Spinal cord (tissue), 10 donors: ENCODE results near the gene SP1. TPM values are rescaled to one million over a fixed set of nuclear protein-coding genes. Genes with fewer than 3 reads are reported as not detected.
A peak's percentile ranks its signal among the peaks of the same experiment; 100 is the strongest.

Experiments
- DNase-seq, 6 donors: peaks; one replicate each; pipeline versions ENCODE4 v3.0.0 to v3.0.0-alpha.2; 2013 to 2015; ENCODE audit warnings: low spot score in 6 of 6, low read depth in 4 of 6
- H3K27ac ChIP-seq: one replicate; pipeline ENCODE4 v1.5.1; 2013; ENCODE audit warnings: low read depth, low read length, control low read depth
- H3K27me3 ChIP-seq: one replicate; pipeline ENCODE4 v1.6.1; 2013; ENCODE audit warnings: low read length; ENCODE audit not compliant: control insufficient read depth, insufficient read depth
- H3K36me3 ChIP-seq: one replicate; pipeline ENCODE4 v1.6.1; 2013; ENCODE audit warnings: low read length; ENCODE audit not compliant: control insufficient read depth, insufficient read depth
- H3K4me1 ChIP-seq: one replicate; pipeline ENCODE4 v1.6.1; 2013; ENCODE audit warnings: low read length; ENCODE audit not compliant: control insufficient read depth, insufficient read depth
- H3K4me3 ChIP-seq: one replicate; pipeline ENCODE4 v1.5.1; 2013; ENCODE audit warnings: low read depth, low read length, control low read depth
- H3K9me3 ChIP-seq: one replicate; pipeline ENCODE4 v1.6.1; 2013; ENCODE audit warnings: low read length; ENCODE audit not compliant: control insufficient read depth, insufficient read depth
- WGBS: methylation state at CpG from one replicate; pipeline ENCODE4 v1.1.5; 2013; ENCODE audit warnings: missing lambda C conversion rate; ENCODE audit not compliant: insufficient coverage; 5-methylcytosine and 5-hydroxymethylcytosine counted together
- polyA plus RNA-seq, 2 donors: library from polyadenylated mRNA; unstranded; fragments of 120-200 nt; gene quantifications; one replicate each; pipeline ENCODE4 v1.2.1, GENCODE V29; 2013; ENCODE audit not compliant: insufficient read length in 2 of 2
- total RNA-seq, 2 donors: library from RNA; depleted of rRNA in 1 of 2; stranded (reverse); fragments of 120-200 nt in 1 of 2; fragments of >200 nt in 1 of 2; gene quantifications; one replicate each; pipeline versions ENCODE4 v1.2.3 to v1.2.4, GENCODE V29; 2013 to 2014
- donor health status: healthy.

SP1 gene
- total and polyA plus RNA-seq, 4 donors: 31.3 to 55.2 (median 35.3) TPM

DNA sequence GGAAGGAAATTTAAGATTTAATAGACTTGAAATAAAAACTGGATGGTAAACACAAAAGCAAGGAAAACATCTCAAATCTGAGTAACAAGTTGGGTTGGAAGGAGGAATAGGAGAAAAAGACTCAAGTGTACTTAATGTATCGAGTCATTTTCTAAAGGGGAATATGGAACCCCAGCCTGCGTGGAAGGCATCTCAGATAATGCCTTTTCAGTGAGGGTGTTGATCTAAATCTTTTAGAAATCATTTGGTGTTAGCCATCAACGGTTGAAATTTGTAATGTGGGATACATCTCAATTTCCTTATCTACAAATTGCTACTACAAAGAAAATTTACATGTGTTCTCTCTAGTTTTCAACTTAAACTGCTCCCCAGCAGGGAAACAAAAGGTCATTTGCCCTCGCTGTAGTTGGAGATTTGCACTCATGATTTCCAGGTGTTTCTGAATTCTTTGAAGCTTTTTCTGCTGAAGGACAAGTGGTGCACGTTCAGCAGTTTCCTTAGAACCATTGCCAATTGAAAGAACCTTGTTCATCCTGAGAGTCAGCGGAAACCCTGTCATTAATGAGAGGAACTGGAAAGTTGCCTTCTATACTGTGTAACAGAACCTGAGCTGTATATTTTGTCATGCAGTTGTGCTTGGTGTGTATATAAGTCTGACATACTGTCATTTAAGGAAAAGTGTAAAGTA lies 74.1 kb downstream of the SP1 start:
- Histone ChIP-seq H3K9me3 (no peaks in the 10 kb centered on the region), H3K4me1 (no peaks in the 10 kb centered on the region), H3K27me3 (no peaks in the 10 kb centered on the region), H3K36me3 (peaks cover 36% of the 10 kb centered on the region), H3K4me3 (peak overlapping the region; percentile 91), H3K27ac (no peak overlapping the region)
- WGBS: 45% methylated on average over 4 of the region's 6 CpGs
- DNase-seq: no peak

DNA sequence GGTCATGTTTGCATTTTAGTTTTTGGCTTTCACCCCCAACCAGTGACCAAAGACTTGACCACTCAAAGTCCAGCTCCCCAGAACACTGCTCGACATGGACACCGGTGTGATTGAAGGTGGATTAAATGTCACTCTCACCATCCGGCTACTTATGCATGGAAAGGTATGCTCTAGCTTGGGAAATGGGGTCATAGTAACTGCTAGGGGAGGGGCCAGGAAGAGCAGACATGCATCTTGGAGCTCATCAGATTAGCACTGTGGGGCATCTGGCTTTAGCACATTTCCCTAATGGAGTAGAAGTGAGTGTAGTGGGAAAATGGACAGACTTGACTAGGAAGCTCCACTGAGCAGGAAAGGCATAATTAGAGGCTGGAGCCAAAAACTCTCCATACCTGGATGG lies 74.7 kb downstream of the SP1 start:
- H3K27me3 ChIP-seq: no peaks in the 10 kb centered on the region
- H3K4me1 ChIP-seq: no peaks in the 10 kb centered on the region
- peaks cover 38% of the 10 kb centered on the region for H3K36me3 ChIP-seq
- no peak overlapping the region for H3K4me3 ChIP-seq
- no peak overlapping the region for H3K27ac ChIP-seq
- no peak for DNase-seq
- H3K9me3 ChIP-seq: no peaks in the 10 kb centered on the region
- WGBS: no CpG with 5 or more reads among the region's 3 CpGs

DNA sequence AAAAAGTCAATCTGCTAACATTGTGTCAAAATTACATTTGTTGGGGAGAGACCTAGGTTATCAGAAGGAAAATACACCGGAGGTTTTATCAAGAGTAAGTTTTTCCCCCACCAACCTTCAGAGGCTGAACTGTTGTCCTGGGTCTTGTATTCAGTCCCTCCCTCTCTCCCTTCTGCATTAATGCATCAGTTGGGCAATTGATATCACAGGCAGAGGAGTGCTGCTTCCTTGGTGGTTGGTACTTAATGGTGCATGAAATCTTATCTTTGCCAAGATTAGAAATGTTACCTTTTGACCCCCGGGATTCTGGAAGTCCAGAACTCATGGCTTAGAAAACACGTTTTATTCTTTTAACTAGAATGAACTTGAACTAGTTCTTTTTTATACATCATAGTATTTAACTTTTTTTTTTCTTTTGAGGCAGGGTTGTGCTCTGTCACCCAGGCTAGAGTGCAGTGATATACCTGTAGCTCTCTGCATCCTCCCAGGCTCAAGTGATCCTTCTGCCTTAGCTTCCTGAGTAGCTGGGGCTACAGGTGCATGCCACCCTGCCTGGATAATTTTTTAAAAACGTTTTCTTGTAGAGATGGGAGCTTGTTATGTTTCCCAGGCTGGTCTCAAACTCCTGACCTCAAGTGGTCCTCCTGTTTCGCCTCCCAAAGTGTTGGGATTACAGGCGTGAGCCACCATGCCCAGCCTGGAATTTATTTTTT lies 76.8 kb downstream of the SP1 start:
- DNase-seq: no peak
- Histone ChIP-seq H3K27ac (no peak overlapping the region), H3K4me1 (no peaks in the 10 kb centered on the region), H3K9me3 (no peaks in the 10 kb centered on the region), H3K36me3 (peaks cover 57% of the 10 kb centered on the region), H3K27me3 (no peaks in the 10 kb centered on the region), H3K4me3 (no peak overlapping the region)
- 93% methylated on average over 2 of the region's 6 CpGs for WGBS

DNA sequence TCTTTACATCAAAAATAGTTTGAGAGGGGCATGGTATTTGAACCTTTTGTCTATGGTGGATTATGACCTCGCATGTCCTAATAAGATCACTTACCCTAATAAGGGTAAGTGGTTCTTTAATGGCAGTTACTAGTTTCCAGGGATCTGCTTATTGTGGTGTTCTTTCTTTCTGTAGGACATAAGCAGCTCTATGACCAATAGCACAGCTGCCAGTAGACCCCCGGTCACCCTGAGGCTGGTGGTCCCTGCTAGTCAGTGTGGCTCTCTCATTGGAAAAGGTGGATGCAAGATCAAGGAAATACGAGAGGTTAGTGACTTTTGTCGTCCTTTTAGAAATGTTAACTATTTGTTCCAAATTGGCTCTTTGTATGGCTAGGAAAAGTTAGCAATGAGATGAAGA lies 79.1 kb downstream of the SP1 start:
- no peak overlapping the region for H3K27ac ChIP-seq
- no peak overlapping the region for H3K4me3 ChIP-seq
- no peaks in the 10 kb centered on the region for H3K27me3 ChIP-seq
- DNase-seq: no peak
- peaks cover 68% of the 10 kb centered on the region for H3K36me3 ChIP-seq
- H3K9me3 ChIP-seq: no peaks in the 10 kb centered on the region
- 65% methylated on average over 2 of the region's 4 CpGs for WGBS
- H3K4me1 ChIP-seq: no peaks in the 10 kb centered on the region

DNA sequence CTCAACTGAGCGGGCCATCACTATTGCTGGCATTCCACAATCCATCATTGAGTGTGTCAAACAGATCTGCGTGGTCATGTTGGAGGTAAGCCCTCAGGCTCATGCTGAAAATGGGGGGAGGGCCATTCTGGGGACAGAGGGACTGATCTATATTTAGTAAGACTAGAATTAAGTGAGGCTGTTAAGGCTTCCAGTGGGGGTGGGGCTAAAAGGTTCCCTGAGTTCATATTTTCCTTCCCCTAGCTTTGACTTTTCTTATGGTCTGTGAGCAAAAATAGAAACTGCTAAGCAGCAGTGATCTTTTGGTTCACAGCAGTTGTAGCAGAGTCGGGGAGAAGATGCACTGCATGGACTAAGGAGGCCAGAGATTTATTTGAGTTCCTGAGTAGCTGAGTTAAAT lies 81.1 kb downstream of the SP1 start:
- H3K36me3 ChIP-seq: peaks cover 66% of the 10 kb centered on the region
- no peak overlapping the region for H3K27ac ChIP-seq
- no peak overlapping the region for H3K4me3 ChIP-seq
- H3K27me3 ChIP-seq: no peaks in the 10 kb centered on the region
- WGBS: 95% methylated on average over 2 of the region's 3 CpGs
- DNase-seq: no peak
- H3K4me1 ChIP-seq: no peaks in the 10 kb centered on the region
- no peaks in the 10 kb centered on the region for H3K9me3 ChIP-seq

DNA sequence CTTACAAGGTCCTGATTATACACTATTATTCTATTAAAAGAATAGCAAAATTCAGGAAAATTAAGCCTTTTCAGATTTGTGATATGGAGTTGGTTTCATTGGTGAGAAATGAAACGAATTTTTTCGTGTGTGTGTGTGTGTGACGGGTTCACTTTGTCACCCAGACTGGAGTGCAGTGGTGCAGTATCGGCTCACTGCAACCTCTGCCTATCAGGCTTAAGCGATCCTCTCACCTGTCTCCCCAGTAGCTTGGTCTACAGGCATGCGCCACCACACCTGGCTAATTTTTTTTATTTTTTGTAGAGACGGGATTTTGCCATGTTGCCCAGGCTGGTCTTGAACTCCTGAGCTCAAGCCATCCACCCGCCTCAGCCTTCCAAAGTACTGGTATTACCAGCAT lies 81.6 kb downstream of the SP1 start:
- WGBS: 91% methylated on average over 4 of the region's 8 CpGs
- H3K4me1 ChIP-seq: no peaks in the 10 kb centered on the region
- H3K27ac ChIP-seq: no peak overlapping the region
- H3K4me3 ChIP-seq: no peak overlapping the region
- peaks cover 62% of the 10 kb centered on the region for H3K36me3 ChIP-seq
- H3K27me3 ChIP-seq: no peaks in the 10 kb centered on the region
- H3K9me3 ChIP-seq: no peaks in the 10 kb centered on the region
- DNase-seq: no peak

DNA sequence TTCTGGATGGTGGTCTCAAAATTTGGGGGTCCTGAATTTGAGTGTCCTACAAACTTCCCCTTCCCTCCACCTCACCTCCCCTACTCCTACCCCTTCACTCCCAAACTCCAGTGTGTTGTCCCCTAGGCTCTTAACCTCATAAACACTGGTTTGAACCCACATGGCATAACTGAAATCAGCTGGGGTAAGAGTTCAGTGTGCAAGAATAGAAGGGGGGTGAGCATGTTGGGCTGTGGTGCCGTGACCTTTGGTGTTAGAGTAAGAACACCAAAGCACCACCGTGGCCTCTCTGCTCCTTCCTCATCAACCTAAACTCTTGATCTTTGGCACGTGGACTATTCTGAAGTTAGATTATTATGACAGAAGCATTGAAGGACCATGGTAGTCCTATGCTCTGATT lies 83.0 kb downstream of the SP1 start:
- no peak for DNase-seq
- Histone ChIP-seq H3K4me1 (no peaks in the 10 kb centered on the region), H3K27ac (no peak overlapping the region), H3K4me3 (no peak overlapping the region), H3K36me3 (peaks cover 64% of the 10 kb centered on the region), H3K27me3 (no peaks in the 10 kb centered on the region), H3K9me3 (no peaks in the 10 kb centered on the region)
- WGBS: no CpG with 5 or more reads among the region's 3 CpGs

DNA sequence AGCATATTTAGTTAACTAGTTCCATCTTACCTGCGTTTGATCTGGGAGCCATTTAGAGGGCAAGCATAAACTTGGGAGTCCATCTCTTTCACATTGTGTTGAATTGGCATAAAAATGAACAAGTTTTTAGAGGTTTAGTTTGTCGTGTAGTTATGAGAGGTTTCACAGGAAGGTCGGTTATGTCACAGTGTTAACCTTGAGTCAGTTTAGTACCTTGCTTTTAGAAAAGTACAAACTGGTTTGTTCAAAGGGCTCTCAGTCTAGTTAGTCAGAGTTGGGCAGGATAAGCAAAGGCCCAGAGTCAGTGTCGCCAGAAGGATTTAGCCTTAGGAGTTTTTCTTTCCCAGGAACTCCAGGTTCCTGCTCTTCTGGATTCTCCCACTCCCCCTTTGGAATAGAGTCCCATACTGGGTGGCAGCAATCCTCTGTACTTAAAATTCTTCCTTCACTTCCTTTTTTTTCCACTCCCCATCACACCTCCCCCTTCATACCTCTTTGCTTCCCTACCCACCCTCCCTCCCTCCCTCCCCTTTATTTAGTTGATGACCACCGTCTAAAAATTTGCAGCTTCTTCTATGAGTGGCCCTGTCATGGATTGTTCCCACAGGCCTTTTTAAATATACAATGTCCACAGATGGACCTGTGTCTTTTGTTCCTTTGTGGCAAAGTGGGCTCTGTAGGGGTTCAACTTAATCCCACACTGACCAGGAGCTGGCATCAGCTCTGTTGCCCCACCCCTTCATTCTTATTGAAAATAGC lies 84.0 kb downstream of the SP1 start:
- H3K9me3 ChIP-seq: no peaks in the 10 kb centered on the region
- H3K4me3 ChIP-seq: no peak overlapping the region
- no peak for DNase-seq
- no peak overlapping the region for H3K27ac ChIP-seq
- peaks cover 65% of the 10 kb centered on the region for H3K36me3 ChIP-seq
- H3K27me3 ChIP-seq: no peaks in the 10 kb centered on the region
- no peaks in the 10 kb centered on the region for H3K4me1 ChIP-seq
- WGBS: 83% methylated on average over 4 of the region's 5 CpGs

DNA sequence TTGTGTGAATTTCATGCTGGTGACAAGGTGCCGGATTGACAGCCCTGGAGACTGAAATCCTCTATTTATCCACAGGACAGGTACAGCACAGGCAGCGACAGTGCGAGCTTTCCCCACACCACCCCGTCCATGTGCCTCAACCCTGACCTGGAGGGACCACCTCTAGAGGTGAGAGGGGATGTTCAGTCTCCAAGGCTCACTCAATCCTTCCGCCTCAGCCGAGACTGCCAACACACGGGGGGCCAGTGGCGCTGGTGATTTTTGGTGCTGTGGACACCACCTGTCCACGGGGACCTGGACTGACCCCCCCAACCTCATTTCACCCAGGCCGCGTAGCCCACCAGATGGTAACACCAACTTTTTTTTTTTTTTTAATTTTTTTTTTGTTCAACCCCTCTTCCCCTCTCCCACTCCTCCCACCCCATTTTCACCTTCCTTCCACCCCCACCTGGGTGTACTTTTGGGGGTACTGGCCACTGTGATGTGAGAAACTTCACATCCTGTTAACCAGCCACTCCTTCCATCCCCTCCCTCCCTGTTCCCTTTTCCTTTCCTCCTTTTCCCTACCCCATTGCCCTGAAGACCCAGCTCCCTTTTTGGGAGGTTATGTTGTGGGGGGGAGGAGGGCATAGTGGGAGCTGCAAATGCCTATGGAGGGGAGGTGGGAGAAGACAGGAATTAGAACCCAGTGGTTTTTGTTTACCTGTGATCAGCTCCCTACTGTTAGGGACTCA lies 84.9 kb downstream of the SP1 start:
- no peaks in the 10 kb centered on the region for H3K4me1 ChIP-seq
- no peak for DNase-seq
- H3K27ac ChIP-seq: no peak overlapping the region

More for the DNA sequence above, 84.9 kb downstream of the SP1 start:
- H3K27me3 ChIP-seq: no peaks in the 10 kb centered on the region
- 85% methylated on average over 5 of the region's 11 CpGs for WGBS
- H3K4me3 ChIP-seq: no peak overlapping the region
- H3K9me3 ChIP-seq: no peaks in the 10 kb centered on the region
- H3K36me3 ChIP-seq: peaks cover 68% of the 10 kb centered on the region
